GM18517 (cell line): ENCODE data around the gene TMEM229B.
A peak's percentile ranks its signal among the peaks of the same experiment; 100 is the strongest.

Experiments used
- ATAC-seq: cut with Tn5 transposase; IDR thresholded peaks from one replicate; pipeline ENCODE4 v1.9.1; 2021; ENCODE audit warnings: mild to moderate bottlenecking, moderate library complexity; ENCODE audit not compliant: unreplicated experiment

Gene TMEM229B

GRCh38 chr14:67426983-67427606, 61.4 kb downstream of the TMEM229B start:
- peak; percentile 49 for ATAC-seq

DNA sequence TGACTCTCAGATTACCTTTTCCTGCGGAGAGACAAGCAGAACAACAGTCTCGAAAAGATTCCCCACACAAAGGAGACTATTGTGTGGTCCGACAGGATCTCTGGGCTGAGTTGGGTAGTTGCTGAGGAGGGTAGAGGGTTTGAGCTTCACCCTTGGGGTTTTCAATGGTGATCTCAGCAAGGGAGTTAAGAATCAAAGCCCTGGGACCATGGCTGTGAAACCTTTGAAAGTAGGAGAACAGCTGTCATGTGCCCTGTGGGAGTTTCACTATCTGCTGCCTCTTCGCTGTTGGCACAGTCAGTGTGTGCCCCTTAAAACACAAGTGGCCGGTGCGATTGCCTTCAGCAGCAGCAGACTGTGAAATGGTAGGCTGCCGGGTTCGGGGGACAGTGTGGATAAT, 62.4 kb downstream of the TMEM229B start:
- no peak for ATAC-seq

- ATAC-seq = no peak
Observed at GRCh38 chr14:67425608-67426007, 62.9 kb downstream of the TMEM229B start.

GRCh38 chr14:67424539-67424938, 64.0 kb downstream of the TMEM229B start:
- no peak for ATAC-seq

GRCh38 chr14:67423424-67423823, 65.1 kb downstream of the TMEM229B start:
- no peak for ATAC-seq

GRCh38 chr14:67421356-67422224, 66.9 kb downstream of the TMEM229B start:
- ATAC-seq = no peak
